Cardiac muscle cell (in vitro differentiated cells and primary cell): Measurements from ENCODE around the gene LDB2. TPM values are rescaled to one million over a fixed set of nuclear protein-coding genes. Genes with fewer than 3 reads are reported as not detected.
"Not testable (repeated sequence)": the region's sequence is repeated elsewhere in the genome, so short reads cannot be mapped to it uniquely, and the experiment has no call there.

Experiments
- DNase-seq, 2 donors: peaks; one replicate each; pipeline versions ENCODE4 v3.0.0 to v3.0.0-alpha.2; 2010 to 2017; ENCODE audit warnings: low read depth in 1 of 2, low spot score in 1 of 2
- H3K27ac ChIP-seq: fragments of 200-600 bp; sonication (generic); 2 replicates; pipeline ENCODE4 v1.5.1; 2016
- H3K27me3 ChIP-seq: fragments of 200-600 bp; sonication (generic); 2 replicates; pipeline ENCODE4 v1.6.0; 2016; ENCODE audit warnings: control low read depth
- H3K36me3 ChIP-seq: fragments of 200-600 bp; sonication (generic); 2 replicates; pipeline ENCODE4 v1.5.1; 2016; ENCODE audit warnings: control low read depth
- H3K4me1 ChIP-seq: fragments of 200-600 bp; sonication (generic); 2 replicates; pipeline ENCODE4 v1.8.1; 2017; ENCODE audit warnings: low read depth, mild to moderate bottlenecking, mixed run types
- H3K4me3 ChIP-seq: fragments of 200-600 bp; sonication (generic); 2 replicates; pipeline ENCODE4 v1.5.1; 2016; ENCODE audit warnings: mild to moderate bottlenecking
- H3K9me3 ChIP-seq: fragments of 200-600 bp; sonication (generic); 2 replicates; pipeline ENCODE4 v1.5.1; 2017; ENCODE audit warnings: low read depth, mild to moderate bottlenecking, control low read depth
- polyA plus RNA-seq: library from polyadenylated mRNA; unstranded; fragments of >200 nt; fragmentation: Nextera tagmentation; extraction: Ambion mirVana; gene quantifications from 2 replicates; pipeline ENCODE4 v1.2.1, GENCODE V29; 2016
- total RNA-seq: library from RNA; depleted of rRNA; stranded (reverse); fragments of >200 nt; gene quantifications from 2 replicates; pipeline ENCODE4 v1.2.3, GENCODE V29; 2016
- TF ChIP-seq, protein P1 (sequence below): IDR thresholded peaks from 2 replicates; pipeline ENCODE4 v1.5.1; 2012; ENCODE audit warnings: low read depth, mild to moderate bottlenecking, low read length

LDB2 gene
- total and polyA plus RNA-seq, 2 experiments from 2014 or later = 10.4 to 12.4 TPM

DNA sequence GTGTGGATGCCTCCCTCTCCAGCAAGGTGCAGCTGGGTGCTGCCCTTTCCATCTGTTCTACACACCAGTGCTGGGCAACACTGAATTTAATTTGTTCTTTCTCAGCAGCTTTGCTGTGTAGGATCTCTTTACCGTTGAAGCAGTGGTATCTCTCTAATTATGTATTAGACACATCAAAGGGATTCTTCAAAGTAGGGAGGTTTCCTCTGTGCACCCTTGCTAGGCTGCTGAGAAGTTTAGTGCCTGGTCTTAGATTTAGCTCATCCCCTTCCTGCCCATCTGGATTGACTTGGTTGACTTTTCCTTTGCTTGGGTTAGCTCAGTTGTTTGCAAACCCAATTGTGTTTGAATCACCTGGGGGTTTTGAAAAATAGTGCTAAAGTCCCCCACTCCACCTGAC, 27.8 kb upstream of the LDB2 start:
- Histone ChIP-seq H3K27ac (no peak overlapping the region), H3K4me1 (peaks cover 3% of the 10 kb centered on the region), H3K9me3 (no peaks in the 10 kb centered on the region), H3K4me3 (no peak overlapping the region), H3K27me3 (no peaks in the 10 kb centered on the region), H3K36me3 (no peaks in the 10 kb centered on the region)
- TF ChIP-seq, protein P1, sequence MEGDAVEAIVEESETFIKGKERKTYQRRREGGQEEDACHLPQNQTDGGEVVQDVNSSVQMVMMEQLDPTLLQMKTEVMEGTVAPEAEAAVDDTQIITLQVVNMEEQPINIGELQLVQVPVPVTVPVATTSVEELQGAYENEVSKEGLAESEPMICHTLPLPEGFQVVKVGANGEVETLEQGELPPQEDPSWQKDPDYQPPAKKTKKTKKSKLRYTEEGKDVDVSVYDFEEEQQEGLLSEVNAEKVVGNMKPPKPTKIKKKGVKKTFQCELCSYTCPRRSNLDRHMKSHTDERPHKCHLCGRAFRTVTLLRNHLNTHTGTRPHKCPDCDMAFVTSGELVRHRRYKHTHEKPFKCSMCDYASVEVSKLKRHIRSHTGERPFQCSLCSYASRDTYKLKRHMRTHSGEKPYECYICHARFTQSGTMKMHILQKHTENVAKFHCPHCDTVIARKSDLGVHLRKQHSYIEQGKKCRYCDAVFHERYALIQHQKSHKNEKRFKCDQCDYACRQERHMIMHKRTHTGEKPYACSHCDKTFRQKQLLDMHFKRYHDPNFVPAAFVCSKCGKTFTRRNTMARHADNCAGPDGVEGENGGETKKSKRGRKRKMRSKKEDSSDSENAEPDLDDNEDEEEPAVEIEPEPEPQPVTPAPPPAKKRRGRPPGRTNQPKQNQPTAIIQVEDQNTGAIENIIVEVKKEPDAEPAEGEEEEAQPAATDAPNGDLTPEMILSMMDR = no peak
- no peak for DNase-seq

DNA sequence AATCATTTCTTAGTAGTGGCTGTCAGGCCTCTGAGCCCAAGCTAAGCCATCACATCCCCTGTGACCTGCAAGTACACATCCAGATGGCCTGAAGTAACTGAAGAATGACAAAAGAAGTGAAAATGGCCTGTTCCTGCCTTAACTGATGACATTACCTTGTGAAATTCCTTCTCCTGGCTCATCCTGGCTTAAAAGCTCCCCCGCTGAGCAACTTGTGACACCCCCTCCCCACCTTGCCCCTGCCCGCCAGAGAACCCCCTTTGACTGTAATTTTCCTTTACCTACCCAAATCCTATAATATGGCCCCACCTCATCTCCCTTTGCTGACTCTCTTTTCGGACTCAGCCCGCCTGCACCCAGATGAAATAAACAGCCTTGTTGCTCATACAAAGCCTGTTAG, 20.3 kb upstream of the LDB2 start:
- H3K9me3 ChIP-seq, H3K27ac ChIP-seq, DNase-seq, H3K4me3 ChIP-seq, H3K27me3 ChIP-seq, H3K4me1 ChIP-seq, H3K36me3 ChIP-seq: not testable (repeated sequence)

DNA sequence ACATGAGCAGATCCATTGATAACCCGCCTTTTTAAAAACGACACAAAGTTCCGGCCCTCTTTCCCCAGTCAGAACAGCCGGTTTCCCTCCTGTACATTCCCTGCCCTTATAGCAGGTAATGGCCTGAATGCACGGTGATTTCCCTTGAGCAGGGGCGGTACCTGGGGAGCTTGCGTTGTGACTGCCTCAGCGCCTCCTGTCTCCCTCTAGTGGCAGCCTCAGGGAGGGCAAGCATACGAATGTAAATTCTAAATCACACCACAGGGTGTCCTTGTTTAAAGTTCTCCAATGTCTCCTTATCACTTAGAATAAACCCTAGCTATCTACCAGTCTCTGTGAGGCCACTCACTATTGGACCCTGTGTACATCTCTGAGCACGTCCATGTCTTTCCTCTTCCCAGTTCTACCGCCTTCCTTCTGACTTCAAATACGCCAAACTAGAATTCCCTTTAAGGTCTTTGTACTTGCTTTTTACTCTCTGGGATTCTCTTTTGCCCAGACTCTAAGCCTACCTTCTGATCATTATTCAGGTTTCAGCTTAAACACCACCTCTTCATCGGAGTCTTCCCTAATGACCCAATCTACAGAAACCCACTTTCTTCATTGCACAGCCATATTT, 18.4 kb upstream of the LDB2 start:
- no peak overlapping the region for H3K27ac ChIP-seq
- TF ChIP-seq, protein P1 = peak; percentile 84
- no peaks in the 10 kb centered on the region for H3K27me3 ChIP-seq
- H3K4me1 ChIP-seq = no peaks in the 10 kb centered on the region
- peak; percentile 44 to 52 for DNase-seq
- no peaks in the 10 kb centered on the region for H3K9me3 ChIP-seq
- H3K36me3 ChIP-seq = no peaks in the 10 kb centered on the region
- no peak overlapping the region for H3K4me3 ChIP-seq

DNA sequence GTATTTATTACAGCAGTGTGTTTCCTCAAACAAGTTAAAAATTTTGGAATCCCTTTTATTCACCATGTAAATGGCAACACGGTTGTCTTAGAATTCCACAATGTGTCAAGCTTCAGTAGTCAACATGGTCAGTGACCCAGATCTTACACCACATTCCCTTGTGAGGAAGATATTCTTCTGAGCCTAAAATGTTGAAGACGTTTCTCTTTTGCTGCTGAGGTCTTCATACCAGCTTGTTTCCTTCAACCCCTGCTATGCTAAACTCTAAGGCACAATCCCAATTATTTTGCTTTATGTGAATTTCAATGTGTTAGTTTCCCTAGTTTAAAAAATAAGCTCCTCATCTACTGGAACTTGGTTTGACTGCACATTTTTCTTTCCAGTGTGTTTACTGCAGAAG, 17.6 kb upstream of the LDB2 start:
- TF ChIP-seq, protein P1 = no peak
- no peaks in the 10 kb centered on the region for H3K4me1 ChIP-seq

DNA sequence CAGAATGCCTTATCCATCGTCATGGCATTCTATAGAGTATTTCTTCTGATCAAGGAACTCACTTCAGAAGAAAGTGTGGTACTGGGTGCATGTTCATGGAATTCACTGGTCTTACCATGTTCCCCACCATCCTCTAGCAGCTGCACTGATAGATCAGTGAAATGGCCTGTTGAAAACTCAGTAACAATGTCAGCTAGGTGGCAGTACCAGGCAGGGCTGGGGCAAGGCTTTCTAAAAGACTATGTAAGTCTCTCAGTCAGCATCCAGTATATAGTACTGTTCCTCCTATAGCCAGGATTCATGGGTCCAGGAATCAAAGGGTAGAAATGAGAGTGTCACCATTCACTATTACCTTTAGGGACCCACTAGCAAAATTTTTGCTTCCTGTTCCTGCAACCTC, 15.8 kb upstream of the LDB2 start:
- peak; percentile 53 to 63 for DNase-seq
- TF ChIP-seq, protein P1 = peak; percentile 49
- Histone ChIP-seq H3K27me3 (no peaks in the 10 kb centered on the region), H3K36me3 (no peaks in the 10 kb centered on the region), H3K4me1 (no peaks in the 10 kb centered on the region), H3K27ac (no peak overlapping the region), H3K4me3 (no peak overlapping the region), H3K9me3 (no peaks in the 10 kb centered on the region)

More for the DNA sequence above, 17.6 kb upstream of the LDB2 start:
- Histone ChIP-seq H3K27ac (no peak overlapping the region), H3K27me3 (no peaks in the 10 kb centered on the region), H3K9me3 (no peaks in the 10 kb centered on the region), H3K4me3 (no peak overlapping the region), H3K36me3 (no peaks in the 10 kb centered on the region)
- DNase-seq = no peak

DNA sequence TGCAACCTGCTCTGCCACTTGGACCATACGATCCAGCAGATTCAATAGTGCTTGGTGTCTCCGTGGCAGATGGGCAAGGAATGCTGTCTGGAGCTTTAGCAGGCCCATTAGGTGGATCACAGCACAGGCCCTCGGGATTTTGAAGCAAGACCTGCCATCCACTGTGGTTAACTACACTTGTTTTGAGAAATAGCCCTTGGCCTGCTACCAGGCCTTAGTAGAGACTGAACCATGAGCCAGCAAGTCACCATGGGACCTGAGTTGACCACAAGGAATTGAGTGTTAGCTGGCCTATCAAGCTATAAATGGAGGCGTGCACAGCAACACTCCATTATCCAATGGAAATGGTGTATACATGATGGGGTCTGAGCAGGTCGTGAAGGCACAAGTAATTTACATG, 14.5 kb upstream of the LDB2 start:
- Histone ChIP-seq H3K27me3 (no peaks in the 10 kb centered on the region), H3K36me3 (no peaks in the 10 kb centered on the region), H3K4me3 (no peak overlapping the region), H3K9me3 (no peaks in the 10 kb centered on the region), H3K4me1 (no peaks in the 10 kb centered on the region), H3K27ac (no peak overlapping the region)
- DNase-seq = no peak
- TF ChIP-seq, protein P1 = no peak
